C4-2B (cell line): ENCODE data around the gene NGLY1.

Experiments used
- ZFX ChIP-seq: fragments of 450-650 bp; IDR thresholded peaks from 2 replicates; pipeline ENCODE4 v1.6.1; 2017
- TF ChIP-seq, protein P1 (sequence below): fragments of 450-650 bp; conservative IDR thresholded peaks from 2 replicates; pipeline ENCODE4 v1.5.1; 2017; ENCODE audit warnings: mild to moderate bottlenecking

DNA sequence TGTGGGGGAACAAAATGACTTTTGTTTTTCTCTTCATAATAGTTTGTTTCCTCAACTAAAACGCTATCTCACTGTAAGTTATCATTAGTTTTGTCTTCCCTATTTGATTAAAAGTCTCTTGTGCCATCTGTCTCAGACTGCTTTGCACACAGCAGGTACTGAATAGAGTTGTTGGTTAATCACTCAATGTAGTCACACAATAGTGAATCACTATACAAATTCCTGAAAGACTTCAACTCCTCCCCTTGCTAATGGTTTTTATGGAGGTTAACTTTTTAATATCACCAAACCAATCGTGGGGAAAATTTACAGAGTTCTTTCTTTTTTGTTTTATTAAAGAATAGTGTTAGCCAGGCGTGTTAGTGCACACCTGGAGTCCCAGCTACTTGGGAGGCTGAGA, 2.6 kb upstream of the NGLY1 start:
- TF ChIP-seq, protein P1, sequence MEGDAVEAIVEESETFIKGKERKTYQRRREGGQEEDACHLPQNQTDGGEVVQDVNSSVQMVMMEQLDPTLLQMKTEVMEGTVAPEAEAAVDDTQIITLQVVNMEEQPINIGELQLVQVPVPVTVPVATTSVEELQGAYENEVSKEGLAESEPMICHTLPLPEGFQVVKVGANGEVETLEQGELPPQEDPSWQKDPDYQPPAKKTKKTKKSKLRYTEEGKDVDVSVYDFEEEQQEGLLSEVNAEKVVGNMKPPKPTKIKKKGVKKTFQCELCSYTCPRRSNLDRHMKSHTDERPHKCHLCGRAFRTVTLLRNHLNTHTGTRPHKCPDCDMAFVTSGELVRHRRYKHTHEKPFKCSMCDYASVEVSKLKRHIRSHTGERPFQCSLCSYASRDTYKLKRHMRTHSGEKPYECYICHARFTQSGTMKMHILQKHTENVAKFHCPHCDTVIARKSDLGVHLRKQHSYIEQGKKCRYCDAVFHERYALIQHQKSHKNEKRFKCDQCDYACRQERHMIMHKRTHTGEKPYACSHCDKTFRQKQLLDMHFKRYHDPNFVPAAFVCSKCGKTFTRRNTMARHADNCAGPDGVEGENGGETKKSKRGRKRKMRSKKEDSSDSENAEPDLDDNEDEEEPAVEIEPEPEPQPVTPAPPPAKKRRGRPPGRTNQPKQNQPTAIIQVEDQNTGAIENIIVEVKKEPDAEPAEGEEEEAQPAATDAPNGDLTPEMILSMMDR, result no peak
- TF ChIP-seq ZFX, result no peak
